GM04503 (cell line): Measurements from ENCODE around the gene FOXO1.

Experiments
- DNase-seq: peaks from one replicate; pipeline ENCODE4 v3.0.0-alpha.2; 2012; ENCODE audit warnings: low read depth

The FOXO1 gene

DNA sequence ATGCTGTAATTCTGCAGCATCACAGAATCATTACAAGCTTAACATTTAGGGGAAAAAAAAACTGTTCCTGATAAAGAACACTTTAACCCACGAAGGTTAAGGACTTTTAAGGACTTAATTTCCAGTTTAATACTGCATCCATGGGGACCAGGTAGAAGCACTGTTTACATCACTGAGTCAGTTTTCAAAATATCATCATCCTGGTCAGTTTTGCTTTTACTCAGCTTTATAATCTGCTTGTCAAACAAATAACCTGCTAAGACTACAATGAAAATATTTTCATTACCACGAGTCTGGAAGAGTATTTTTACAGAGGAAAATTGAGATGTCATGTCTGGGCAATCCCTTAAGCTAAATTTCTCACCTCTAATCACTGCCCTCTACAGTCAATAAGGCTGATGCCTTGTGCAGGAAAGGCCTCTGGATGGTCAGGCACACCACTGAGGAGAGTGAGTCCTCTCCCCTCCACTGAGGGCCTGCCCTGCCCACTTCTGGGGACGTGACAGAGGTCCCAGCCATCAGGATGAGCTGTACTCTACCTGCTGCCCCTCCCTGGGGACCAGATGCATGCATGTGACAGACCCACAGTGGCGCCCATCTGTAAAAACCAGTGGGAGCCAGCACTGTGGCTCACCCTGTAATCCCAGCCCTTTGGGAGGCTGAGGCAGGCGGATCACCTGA, 31.0 kb downstream of the FOXO1 start:
- DNase-seq, result no peak

DNA sequence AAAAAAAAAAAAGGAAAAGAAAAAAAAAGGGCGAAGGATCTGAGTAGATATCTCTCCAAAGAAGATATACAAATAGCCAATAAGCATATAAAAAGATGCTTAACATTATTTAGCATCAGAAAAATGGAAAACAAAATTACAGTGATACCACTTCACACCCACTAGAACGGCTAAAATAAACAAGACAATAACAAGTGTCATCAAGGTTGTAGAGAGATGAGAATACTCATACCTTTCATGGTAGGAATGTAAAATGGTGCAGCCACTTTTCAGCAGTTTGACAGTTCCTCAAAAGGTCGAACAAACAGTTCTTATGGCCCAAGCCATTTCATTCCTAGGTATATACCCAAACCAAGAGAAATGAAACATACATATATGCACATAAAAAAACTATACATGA, 33.5 kb downstream of the FOXO1 start:
- no peak for DNase-seq

DNA sequence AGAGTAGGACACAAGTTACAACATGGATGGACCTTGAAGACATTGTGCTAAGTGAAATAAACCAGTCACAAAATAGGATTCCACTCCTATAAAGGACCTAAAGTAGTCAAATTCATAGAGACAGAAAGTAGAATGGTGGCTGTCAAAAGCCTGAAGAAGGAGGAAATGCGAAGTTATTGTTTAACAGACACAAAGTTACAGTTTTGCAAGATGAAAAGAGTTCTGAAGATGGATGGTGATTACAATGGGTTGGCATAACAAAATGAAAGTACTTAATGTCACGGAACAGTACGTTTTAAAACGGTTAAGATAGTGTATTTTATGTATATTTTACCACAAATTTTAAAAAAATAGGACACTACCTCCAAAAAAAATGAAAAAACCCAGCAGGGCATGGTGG, 34.8 kb downstream of the FOXO1 start:
- no peak for DNase-seq

DNA sequence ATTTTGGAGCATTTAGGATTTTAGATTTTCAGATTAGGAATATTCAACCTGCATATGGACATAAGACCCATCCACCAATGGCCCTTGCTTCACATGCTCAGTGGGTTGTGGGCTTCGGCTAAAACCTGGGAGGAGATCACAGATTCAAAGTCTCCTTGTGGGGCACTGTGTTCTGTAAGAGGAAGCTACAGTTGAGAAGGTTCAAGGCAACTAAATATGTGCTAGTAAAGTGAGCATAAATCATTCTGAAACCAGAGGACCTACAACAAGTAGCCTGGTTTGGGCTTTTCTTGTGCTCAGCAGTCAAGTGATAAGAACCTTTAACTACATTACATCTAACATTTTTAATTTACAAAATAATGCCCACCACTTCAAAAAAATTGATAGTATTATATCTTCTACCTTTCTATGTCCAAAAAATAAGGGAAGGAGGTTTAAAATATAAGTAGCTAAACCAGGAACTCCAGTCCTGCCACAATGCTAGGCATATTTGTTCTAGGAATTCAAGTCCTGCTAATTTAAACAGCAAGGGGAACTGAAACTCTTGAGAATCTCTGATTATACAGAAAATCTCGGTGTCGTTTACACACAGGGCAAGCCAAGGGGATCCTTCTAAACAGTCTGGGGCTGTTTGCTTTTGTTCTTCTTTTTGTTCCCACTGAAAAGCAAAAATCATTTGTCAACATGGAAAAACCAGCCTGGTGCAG, 36.6 kb downstream of the FOXO1 start:
- no peak for DNase-seq

DNA sequence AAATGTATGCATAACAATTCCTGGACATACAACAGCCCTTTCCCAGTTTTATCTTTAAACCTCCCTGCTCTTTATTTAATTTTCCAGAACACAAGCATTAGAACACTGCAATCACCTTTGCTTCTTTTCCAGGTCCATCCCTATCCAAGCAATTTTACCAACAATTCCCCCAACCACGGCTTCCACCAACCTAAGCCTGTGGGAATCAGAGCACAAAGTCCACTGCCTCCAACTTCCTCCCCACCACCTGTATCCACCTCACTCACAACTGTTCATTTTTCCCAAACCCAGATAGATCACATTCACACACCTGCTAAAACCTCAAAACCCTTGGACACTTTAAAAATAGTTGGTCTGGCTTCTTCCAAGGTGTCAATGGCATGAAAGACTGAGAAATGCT, 39.5 kb downstream of the FOXO1 start:
- DNase-seq, result no peak

DNA sequence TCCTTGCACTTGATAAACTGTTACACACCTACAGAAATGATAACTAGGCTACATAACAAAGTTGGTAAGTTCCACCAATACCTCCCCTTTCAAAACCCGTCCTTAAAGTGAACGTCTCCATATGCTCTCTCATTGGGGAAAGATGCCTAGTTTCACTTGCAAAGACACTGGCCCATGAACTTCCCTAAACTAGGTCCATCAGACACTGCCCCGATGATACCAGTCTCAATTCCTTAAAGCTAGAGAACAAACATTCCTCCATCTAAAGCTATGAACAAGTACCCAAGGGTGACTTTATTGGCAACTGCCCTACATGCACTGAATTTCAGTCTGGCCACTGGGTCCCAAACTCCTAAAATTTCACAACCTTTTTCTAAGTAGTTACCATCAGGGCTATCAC, 39.9 kb downstream of the FOXO1 start:
- no peak for DNase-seq

DNA sequence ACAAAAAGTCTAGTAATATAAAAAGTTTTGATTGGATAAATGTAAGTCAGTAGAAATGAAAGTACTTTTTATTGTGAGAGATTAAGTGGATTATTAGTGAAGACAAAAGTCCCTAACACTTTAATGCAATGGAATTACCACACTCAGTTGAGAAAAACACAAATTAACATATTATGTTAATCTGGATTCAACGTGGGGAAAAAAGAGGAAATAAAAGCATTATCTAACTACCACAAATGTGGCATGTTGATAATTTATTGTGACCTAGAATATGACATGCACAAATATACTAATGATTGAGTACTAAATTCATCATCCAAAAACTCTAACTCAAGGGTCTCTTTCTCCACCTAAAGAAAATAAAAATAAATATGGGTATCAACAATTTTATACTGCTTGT, 41.5 kb downstream of the FOXO1 start:
- DNase-seq, result no peak

DNA sequence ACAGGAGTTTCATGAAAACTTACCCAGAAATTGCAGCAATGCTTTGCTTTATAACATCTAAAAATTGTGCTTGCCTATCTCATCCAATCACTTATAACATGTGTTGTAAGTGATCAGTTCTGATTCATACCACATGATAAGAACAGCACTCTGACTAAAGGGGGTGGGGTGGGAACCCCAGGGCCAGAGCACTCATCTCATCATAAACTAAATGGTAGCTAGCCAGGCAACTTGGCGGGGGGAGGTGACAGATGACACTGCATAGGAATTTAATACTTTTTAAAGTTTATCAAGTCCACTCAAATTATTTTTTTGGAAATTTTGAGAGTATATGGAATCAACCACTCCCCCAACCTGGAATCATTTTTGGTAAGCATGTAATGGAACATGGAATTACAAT, 42.1 kb downstream of the FOXO1 start:
- no peak for DNase-seq

DNA sequence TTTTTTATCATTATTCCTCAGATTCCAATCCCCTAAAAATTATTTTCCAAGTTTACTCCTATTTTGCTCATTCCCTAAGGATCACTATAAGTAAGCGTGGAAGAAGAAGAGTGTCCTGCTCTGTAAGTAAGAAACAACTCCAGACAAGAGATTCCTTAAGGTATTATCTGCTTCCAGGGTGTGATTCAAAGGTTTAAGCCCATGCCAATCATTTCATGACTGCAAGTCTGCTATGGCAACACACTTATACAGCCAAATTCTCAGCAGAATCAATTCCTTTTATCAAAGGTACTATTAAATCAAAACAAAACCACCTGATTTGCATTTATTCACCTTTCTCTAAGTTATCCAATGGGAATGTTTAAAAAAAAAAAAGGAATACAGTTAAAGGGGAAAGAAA, 43.7 kb downstream of the FOXO1 start:
- no peak for DNase-seq

DNA sequence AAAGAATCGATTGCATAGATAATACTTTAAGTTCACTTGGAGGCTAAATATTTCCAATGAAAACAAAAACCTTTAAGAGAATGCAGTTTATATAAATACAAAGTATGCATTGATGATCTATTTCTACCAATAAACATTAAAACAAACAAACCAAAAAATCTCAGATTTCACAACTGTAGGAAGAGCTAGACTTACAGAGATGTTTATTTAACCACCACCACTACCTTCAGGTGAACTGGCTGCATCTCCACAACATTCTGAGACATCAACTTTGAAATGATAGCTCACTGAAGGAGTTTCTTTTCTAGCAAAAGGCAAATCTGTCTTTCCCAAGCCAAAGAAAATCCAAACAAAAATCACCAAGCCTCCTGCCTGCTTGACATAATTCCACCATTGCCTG, 44.2 kb downstream of the FOXO1 start:
- no peak for DNase-seq

DNA sequence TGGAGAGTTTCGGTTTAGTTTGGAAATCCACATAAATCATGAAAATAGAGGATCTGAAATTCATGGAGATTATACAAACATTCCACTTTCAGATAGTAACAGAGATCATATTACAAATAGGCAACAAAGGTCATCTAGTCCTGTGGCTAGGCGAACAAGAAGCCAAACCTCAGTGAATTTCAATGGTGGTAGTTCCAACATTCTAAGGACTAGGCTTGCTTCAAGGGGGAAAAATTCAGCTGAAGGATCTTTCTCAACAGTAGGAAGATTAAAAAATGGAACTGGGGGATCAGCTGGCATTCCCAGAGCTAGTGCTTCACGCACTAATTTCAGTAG, 47.0 kb downstream of the FOXO1 start:
- DNase-seq, result no peak

DNA sequence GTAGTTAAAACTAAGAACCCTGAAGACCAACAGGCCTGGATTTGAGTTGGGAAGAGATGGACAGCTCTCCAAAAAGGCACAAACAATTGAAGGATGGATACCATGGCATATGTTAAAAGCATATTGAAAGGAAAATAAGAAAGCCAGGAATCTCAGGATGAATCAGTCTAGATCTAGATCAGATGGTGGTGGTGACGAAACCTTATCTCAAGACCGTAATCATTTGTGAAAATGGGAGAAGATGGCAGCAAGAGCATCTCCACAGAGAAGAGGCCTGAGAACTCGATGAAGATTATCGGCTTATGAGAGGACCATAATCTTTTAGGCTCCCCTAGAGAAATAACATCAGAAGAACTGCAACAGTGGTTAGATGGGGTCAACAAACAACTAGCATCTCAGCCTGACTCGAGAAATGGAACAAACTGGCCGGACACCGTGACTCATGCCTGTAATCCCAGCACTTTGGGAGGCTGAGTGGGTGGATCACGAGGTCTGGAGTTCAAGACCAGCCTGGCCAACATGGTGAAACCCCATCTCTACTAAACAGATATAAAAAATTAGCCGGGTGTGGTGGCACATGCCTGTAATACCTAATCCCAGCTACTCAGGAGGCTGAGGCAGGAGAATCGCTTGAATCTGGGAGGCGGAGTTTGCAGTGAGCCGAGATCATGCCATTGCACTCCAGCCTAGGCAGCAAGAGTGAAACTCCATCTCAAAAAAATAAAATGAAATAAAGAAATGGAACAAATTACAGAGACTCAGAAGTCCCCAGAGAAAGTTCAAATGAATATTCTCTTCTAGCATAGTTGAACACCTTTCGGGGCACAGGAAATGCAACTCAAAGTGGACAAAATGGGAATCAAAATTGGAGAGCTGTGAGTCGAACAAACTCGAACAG, 47.6 kb downstream of the FOXO1 start:
- DNase-seq, result no peak

DNA sequence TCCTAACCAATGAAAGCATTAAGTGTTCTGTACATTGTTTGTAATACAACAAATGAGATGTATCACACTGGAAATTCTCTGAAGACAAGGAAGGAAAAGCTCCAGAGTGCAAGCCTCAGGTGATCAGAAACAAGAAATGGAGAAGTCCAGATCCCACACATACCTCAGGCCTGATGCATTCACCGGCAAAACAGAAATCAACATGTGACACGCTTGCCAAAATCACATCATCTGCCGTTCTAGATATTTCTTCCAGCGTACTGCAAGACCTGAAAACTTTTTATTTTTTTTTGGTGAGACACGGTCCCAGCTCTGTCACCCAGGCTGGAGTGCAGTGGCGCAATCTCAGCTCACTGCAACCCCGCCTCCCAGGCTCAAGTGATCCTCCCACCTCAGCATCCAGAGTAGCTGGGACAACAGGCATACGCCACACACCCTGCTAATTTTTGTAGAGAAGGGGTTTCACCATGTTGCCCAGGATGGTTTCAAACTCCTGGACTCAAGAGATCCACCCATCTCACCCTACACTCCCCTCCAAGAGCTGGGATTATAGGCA, 48.6 kb downstream of the FOXO1 start:
- no peak for DNase-seq

DNA sequence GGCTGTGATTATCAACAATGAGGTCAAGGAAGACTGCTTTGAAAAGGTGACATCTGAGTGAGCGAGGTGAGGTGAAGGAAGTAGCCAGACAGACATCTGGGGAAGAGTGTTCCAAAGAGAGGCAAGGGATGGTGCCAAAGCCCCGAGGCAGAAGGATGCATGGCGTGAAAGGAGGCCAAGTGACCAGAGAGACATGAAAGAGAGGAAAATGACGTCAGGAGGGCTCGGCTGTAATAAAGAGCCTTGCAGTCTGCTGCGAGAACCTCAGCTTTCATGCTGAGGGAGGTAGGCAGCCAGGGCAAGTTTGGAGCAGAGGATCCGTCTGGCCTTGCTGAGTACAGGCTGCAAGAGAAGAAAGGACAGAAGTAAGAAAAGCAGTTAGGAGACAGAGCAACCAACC, 50.8 kb downstream of the FOXO1 start:
- no peak for DNase-seq

DNA sequence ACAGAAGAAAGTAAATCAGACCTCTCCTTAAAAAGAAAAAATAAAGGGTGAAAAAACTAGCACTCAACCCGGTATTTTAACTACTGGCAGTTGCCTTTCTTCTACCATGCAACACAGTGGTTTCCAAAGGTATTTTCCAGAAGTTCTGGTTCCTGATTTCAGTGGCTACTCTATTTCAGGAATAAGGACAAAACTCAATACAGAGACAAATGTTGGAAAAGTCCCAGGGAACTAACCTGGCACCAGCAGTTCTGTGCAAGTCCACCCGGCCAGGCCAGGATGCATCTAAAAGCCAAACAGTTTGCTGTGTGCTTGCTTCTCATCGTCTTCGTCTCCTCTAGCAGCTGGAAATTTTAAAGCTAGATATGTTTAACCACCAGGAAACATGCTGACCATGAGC, 52.5 kb downstream of the FOXO1 start:
- DNase-seq, result no peak

DNA sequence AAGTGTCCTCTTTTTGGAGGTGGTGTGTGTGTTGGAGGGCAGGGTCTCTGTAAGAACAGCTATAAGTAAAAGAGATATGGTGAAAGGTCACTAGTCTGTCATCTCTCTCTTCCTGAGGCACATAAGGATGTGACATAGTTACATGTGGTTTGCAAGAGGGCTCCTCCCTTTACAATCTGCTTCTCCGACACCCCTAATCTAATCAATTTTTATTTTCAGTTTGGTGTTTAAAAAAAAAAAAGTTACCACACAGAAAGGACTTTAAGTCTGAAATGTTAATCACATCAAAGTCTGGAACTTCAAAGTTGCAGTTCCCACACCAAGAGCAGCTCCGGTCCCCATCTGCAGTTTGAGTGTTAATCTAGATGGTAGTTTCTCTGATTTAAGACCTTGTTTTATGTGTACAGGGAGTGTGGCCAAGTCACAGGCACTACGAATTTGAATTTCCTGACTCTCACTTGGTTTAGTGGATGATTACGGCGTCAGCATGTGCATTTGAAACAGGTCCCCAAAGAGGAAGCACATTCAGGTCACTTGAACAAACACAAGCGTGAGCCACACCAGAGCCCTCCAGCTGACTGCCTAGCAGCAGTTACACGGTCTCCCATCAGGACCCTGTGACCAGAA, 53.1 kb downstream of the FOXO1 start:
- no peak for DNase-seq

DNA sequence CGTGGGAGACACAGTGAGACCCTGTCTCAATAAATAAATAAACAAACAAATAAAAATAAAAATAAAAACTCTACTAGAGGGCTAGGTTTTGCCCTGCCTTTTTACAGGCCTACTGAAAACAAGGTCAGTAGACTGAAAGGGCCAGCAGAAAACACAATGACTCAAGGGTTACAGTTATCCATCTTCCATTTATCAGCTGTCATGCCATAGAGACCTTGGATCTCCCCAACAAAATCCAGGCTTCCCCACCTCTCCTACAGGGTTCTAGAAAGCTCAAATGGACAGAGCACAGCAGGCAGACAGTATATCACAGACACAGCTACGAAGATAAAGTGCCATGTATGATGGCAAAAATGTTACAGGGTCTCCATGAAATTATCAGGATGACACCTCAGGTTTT, 54.4 kb downstream of the FOXO1 start:
- DNase-seq, result no peak

DNA sequence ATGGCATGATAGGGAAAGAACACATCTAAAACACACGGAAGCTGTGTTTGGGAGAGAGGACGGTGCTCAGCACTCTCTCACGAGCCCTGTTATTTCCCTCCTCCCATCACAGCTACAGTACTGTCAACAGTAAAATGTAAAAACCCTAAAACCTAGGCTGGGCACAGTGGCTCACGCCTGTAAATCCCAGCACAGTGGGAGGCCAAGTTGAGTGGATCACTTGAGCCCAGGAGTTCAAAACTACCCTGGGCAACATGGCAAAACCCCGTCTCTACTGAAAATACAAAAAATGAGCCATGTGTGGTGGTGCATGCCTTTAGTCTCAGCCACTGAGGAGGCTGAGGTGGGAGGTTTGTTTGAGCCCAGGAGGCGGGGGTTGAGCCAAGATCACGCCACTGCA, 54.8 kb downstream of the FOXO1 start:
- DNase-seq, result no peak

DNA sequence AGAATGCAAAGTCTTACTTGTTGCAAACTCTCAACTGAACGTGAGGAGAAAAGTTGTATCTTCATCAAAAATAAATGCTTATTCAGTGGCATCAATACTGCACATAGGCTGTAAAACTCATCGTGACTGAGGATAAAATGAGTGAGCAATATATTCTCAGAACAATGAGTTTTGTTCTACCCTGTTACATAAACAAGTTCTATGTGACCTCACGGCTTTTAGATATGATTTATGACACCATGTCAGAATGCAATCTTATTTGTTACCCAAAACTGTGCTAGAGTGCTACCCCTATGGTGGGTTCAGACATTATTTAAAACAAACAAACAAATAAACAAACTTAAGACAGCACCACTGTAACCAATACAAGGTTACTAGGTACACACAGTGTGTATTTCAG, 55.4 kb downstream of the FOXO1 start:
- DNase-seq, result no peak

DNA sequence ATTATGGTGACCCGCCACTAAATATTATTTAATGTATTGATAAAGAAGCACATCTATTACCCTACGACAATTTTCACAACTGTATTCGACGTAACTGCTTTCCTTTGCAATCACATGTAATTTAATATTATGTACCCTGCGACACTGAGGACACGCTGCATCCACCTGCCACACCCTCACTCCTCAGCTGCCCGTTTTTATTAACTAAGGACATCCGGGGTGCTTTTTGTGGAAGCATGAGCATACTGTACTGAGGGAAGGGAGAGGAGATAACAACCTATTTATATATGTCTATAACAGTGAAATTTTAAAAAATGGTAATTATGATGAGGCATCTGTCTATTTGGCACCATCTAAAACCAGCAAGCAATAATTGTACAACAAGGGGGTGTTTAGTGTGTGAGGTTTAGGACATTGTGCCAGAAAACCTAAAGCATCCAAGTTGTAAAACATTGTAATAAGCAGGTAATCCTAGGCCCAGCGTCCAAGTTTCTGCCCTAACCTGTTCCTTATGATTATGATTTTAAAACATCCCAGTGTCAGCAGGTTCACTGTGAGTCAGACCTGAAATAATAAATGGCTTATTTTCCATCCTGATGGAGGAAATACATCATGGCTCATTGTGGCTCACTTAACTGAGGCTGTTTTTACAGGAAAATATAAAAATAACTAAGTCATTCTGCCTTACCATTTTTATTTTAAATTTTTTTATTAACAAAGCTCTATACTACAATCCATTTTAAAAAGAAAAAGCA, 56.3 kb downstream of the FOXO1 start:
- DNase-seq, result no peak

DNA sequence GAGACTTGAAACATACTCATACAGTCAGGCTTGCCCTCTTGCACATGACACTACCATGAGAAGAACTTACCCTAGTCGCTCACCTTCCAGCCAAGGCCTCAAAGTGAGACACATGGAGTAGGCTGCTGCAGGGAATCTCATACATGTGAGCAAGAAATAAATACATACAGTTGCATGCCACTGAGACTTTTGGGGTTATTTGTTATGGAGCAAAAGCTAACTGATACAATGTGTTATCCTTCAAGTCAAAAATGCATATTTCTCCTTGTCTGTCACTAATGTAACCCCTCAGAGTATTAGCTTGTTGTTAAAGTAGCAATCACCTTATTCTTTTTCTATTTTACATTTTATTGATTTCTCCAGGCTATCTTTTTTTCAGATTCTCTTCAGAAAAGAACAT, 58.1 kb downstream of the FOXO1 start:
- DNase-seq, result no peak

DNA sequence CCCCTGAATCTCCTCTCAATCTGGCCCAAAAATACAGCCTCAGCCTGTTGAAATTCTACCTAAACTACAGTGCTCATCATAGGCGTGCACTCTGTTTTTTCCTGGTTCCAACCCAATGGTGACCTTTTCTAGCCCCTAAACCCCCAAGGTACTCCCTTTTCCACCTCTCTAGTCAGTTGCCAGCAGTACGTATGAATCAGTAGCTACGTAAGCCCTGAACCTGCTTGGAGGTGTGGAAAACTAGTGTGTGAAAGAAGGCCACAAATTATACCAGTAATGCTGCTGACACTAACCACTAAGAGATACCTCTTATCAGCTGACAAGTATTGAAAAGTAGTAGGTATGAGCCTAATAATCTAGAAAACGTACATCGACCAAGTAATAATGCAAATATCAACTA, 60.9 kb downstream of the FOXO1 start:
- no peak for DNase-seq
